GM21526 (cell line): ENCODE data around the gene FAM237B.

Experiments
- ATAC-seq: cut with Tn5 transposase; IDR thresholded peaks from one replicate; pipeline ENCODE4 v1.9.1; 2021; ENCODE audit warnings: moderate library complexity; ENCODE audit not compliant: unreplicated experiment, low FRiP score

The FAM237B gene

GRCh38 chr7:90298145-90299038, 22.7 kb downstream of the FAM237B start:
- ATAC-seq: peak; percentile 68

DNA sequence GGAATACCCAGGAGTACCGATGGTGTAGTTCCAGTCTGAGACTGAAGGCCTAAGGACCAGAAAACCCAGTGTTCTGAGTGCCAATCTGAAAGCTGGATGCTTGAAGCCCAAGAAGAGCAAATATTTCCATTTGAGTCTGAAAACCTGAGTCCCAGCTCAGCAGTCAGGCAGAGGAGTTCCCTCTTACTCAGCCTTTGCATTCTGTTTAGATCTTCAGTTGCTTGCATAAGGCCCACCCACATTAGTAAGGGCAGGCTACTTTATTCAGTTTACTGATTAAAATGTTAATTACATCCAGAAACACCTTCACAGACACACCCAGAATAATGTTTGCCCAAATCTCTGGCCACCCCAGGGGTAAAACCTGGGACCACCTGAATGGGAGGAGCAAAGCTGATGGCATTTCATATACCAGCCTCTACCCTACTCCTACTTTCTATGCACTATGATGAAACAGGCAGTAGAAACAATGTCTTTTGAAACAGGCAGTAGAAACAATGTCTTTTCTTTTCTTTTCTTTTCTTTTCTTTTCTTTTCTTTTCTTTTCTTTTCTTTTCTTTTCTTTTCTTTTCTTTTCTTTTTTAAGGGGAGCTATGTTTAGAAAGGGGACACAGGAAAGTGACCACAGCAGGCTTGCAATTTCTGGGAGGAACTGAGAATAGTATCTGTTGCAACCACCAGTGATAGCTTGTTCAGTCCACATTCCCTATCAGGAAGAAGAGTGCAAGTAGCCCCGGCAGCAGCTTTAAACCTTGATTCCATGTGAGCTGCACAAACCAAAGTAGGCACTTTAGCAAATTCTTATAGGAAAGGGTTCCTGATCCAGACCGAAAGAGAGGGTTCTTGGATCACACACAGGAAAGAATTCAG, 30.6 kb downstream of the FAM237B start:
- no peak for ATAC-seq

DNA sequence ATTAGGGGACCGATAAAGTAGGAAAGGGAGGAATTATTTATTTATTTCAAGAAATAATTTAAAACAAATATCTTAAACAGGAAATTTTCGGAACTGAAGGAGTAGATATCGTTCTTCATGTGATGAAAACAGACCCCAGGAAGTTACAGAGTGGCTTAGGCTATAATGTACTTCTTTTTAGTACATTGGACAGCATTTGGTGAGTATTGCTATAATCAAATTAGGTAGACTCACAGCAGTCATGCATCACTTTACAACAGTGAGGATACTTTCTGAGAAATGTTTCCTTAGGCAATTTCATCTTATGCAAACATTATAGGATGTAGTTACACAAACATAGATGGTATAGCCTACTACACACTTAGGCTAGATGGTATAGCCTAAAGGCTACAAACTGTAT, 33.0 kb downstream of the FAM237B start:
- ATAC-seq: no peak

- ATAC-seq: no peak
Measured at GRCh38 chr7:90276033-90276728, 44.9 kb downstream of the FAM237B start.

DNA sequence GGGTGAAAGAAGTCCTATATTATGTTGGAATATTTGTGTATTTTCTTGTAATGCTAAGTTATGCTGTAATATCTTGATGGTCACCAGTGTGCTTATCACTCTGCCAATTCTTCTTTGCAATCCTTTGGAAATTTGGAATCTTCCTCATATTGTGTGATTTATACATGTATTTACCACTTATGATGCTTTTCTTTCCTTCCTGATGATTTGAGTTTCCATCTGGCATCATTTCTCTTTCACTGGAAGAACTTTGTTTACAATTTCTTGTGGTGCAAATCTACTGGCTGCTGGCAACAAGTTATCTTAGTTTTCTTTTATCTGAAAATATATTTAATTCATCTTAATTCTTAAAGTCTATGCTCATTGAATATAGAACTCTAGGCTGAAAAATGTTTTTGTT, 46.9 kb downstream of the FAM237B start:
- ATAC-seq: no peak

DNA sequence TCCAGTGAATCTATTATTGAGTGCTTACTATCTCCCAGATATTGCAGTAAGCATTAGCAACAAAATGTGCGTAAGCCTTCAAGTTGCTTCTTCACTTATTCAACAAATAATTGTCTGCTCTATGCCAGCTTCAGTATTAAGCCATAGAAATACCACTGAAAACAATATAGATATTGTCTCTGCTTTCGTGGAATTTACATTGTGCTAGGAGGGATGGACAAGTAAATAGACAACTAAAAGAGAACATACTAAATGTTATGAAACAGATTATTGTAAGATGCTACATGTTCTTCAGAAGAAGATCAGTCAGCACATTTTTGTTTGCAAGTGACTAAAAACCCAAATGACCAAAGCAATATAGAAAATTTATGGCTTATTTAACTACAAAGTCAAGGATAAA, 48.9 kb downstream of the FAM237B start:
- no peak for ATAC-seq

GRCh38 chr7:90271753-90272152, 49.4 kb downstream of the FAM237B start:
- no peak for ATAC-seq

DNA sequence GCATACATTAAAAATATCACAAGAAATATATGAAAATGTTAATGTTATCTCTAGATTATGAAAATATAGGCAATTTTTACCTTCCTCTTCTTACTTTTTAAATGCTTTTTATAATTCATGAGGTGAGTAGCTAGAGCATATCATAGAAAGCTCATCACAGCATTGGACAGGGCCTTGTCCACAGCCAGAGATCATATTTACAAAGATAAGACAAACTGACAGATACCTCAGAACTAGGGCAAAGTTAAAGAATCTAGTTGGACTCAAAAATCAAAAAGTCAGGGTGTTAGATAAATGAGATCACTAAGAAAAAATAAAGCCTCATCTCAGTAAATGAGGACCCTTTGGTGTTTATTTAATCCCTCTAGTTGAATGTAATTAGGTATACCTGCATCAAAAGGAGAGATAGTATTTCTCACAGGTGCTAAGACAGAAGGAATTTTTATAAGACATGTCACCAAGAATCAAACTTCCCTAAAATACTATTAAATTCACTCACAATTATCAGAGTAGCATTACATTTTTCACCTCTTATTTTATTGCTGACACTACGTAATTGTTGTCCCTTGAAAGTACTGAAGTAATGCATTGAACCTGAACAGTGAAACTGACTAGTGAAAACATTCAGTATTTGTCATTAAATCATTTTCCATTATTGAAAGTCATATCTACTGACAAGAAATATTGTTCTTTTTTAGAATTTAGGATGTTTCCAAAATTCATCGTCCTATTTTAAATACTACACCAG, 50.5 kb downstream of the FAM237B start:
- no peak for ATAC-seq

- ATAC-seq: no peak
Measured at GRCh38 chr7:90269163-90269562, 51.9 kb downstream of the FAM237B start.

DNA sequence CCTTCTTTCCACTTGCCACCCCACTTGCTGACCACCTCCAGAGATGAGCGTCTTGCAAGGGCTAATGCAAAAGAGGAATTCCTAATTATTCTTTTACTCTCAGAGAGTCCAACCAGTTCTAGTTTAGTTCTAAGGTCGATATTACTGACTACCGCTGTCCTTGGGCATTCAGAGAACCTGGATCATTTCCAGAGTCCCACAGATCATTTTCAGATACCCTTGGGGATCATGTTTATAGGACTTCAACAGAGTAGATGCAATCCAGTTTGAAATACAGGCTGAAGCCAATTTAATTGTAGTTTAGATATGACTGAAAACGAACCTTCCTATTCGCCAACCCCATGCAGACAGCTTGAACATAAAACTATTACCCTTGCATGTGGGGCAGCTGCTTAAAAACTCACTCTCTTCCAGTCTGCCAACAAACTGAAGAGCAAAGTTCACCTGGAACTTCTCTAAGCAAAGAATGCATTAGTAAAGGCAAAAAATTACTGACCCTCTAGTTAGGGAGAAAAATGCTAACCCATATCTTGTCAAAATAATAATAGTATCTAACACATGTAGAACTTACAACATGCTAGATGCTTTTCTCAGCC, 53.7 kb downstream of the FAM237B start:
- no peak for ATAC-seq

- no peak for ATAC-seq
Measured at GRCh38 chr7:90266808-90267207, 54.3 kb downstream of the FAM237B start.
